WTC11 (cell line): ENCODE measurements around the gene CAMK2D. TPM values are rescaled to one million over a fixed set of nuclear protein-coding genes. Genes with fewer than 3 reads are reported as not detected.

Experiments
- ATAC-seq: fragments of 200-7000 bp; cut with Tn5 transposase; 2 replicates; pipeline ENCODE4 v1.10.0; 2021; ENCODE audit warnings: mild to moderate bottlenecking, moderate library complexity
- CTCF ChIA-PET: fragments of 300-600 bp; sonication (Branson Sonifier 250); formaldehyde crosslinking; loops from one replicate; lab custom pipeline; 2021; ENCODE audit warnings: antibody characterized with exemption; lab: Charles Lee
- POLR2A ChIA-PET: fragments of 350-600 bp; sonication (Branson Sonifier 250); formaldehyde crosslinking; loops from one replicate; lab custom pipeline; 2021; ENCODE audit warnings: antibody characterized with exemption; lab: Charles Lee
- DNase-seq: peaks from one replicate; pipeline ENCODE4 v3.0.0; 2021; ENCODE audit warnings: low spot score
- H3K27ac Mint-ChIP-seq: 2 replicates; pipeline ENCODE4 v1.8.0; 2021; ENCODE audit warnings: mixed read lengths
- H3K27me3 Mint-ChIP-seq: 2 replicates; pipeline ENCODE4 v1.8.0; 2021; ENCODE audit warnings: low read depth, mild to moderate bottlenecking, moderate library complexity, mixed read lengths
- H3K36me3 Mint-ChIP-seq: 2 replicates; pipeline ENCODE4 v1.8.0; 2021; ENCODE audit warnings: mixed read lengths
- H3K4me1 Mint-ChIP-seq: 2 replicates; pipeline ENCODE4 v1.8.0; 2022; ENCODE audit warnings: mixed read lengths
- H3K4me3 Mint-ChIP-seq: 2 replicates; pipeline ENCODE4 v1.8.0; 2021; ENCODE audit warnings: mild to moderate bottlenecking, moderate library complexity, mixed read lengths
- H3K9me3 Mint-ChIP-seq: 2 replicates; pipeline ENCODE4 v1.8.0; 2021; ENCODE audit warnings: mixed read lengths
- ATF6 ChIP-seq: sonication (generic); formaldehyde crosslinking; IDR thresholded peaks from 2 replicates; pipeline ENCODE4 v1.8.1; 2023; ENCODE audit warnings: mild to moderate bottlenecking, missing genetic modification reagents
- CBFB ChIP-seq: sonication (generic); formaldehyde crosslinking; IDR thresholded peaks from 2 replicates; pipeline ENCODE4 v1.8.1; 2022; ENCODE audit warnings: mild to moderate bottlenecking, low read depth, missing genetic modification reagents
- FOXP4 ChIP-seq: sonication (generic); formaldehyde crosslinking; IDR thresholded peaks from 2 replicates; pipeline ENCODE4 v1.8.0; 2022; ENCODE audit warnings: mild to moderate bottlenecking, missing genetic modification reagents
- GABPB1 ChIP-seq: sonication (generic); formaldehyde crosslinking; IDR thresholded peaks from 2 replicates; pipeline ENCODE4 v1.8.1; 2023; ENCODE audit warnings: mild to moderate bottlenecking, missing genetic modification reagents
- GTF2I ChIP-seq: fragments of 250-450 bp; sonication (Bioruptor Pico); conservative IDR thresholded peaks from 2 replicates; pipeline ENCODE4 v1.4.0; 2021; ENCODE audit warnings: mild to moderate bottlenecking
- JUN ChIP-seq: sonication (generic); formaldehyde crosslinking; IDR thresholded peaks from 2 replicates; pipeline ENCODE4 v1.8.0; 2023; ENCODE audit warnings: mild to moderate bottlenecking, missing genetic modification reagents
- KAT7 ChIP-seq: sonication (generic); formaldehyde crosslinking; IDR thresholded peaks from 2 replicates; pipeline ENCODE4 v1.8.1; 2023; ENCODE audit warnings: missing genetic modification reagents, mild to moderate bottlenecking, borderline replicate concordance
- NR2C2 ChIP-seq: sonication (generic); formaldehyde crosslinking; IDR thresholded peaks from 2 replicates; pipeline ENCODE4 v1.8.0; 2022; ENCODE audit warnings: mild to moderate bottlenecking, missing genetic modification reagents
- OVOL2 ChIP-seq: fragments of 250-450 bp; sonication (Bioruptor Pico); IDR thresholded peaks from 2 replicates; pipeline ENCODE4 v1.9.0; 2021; ENCODE audit warnings: mild to moderate bottlenecking, borderline replicate concordance
- RORB ChIP-seq: fragments of 250-450 bp; sonication (Bioruptor Pico); IDR thresholded peaks from 2 replicates; pipeline ENCODE4 v1.9.0; 2021; ENCODE audit warnings: mild to moderate bottlenecking
- ZNF121 ChIP-seq: sonication (generic); formaldehyde crosslinking; IDR thresholded peaks from 2 replicates; pipeline ENCODE4 v1.8.0; 2023; ENCODE audit warnings: missing genetic modification reagents
- ZNF138 ChIP-seq: sonication (generic); formaldehyde crosslinking; conservative IDR thresholded peaks from 2 replicates; pipeline ENCODE4 v1.8.1; 2022; ENCODE audit warnings: mild to moderate bottlenecking, moderate library complexity, missing genetic modification reagents
- total RNA-seq: library from RNA; stranded (reverse); gene quantifications from 3 replicates; pipeline ENCODE4 v1.2.3, GENCODE V29; 2021
- TF ChIP-seq, protein P1 (sequence below): sonication (generic); formaldehyde crosslinking; conservative IDR thresholded peaks from 2 replicates; pipeline ENCODE4 v1.8.1; 2023; ENCODE audit warnings: mild to moderate bottlenecking, low read depth, missing genetic modification reagents, moderate library complexity
- TF ChIP-seq, protein P2 (sequence below): sonication (generic); formaldehyde crosslinking; IDR thresholded peaks from 2 replicates; pipeline ENCODE4 v1.8.1; 2022; ENCODE audit warnings: low read depth, mild to moderate bottlenecking, moderate library complexity, missing genetic modification reagents, borderline replicate concordance
- TF ChIP-seq, protein P3 (sequence below): fragments of 250-450 bp; sonication (Bioruptor Pico); IDR thresholded peaks from 2 replicates; pipeline ENCODE4 v1.9.0; 2021; ENCODE audit warnings: mild to moderate bottlenecking
- TF ChIP-seq, protein P4 (sequence below): sonication (generic); formaldehyde crosslinking; IDR thresholded peaks from 2 replicates; pipeline ENCODE4 v1.8.1; 2023; ENCODE audit warnings: mild to moderate bottlenecking, missing genetic modification reagents, moderate library complexity

CAMK2D gene
- total RNA-seq, 1 experiment from 2014 or later = 16.5 TPM

DNA sequence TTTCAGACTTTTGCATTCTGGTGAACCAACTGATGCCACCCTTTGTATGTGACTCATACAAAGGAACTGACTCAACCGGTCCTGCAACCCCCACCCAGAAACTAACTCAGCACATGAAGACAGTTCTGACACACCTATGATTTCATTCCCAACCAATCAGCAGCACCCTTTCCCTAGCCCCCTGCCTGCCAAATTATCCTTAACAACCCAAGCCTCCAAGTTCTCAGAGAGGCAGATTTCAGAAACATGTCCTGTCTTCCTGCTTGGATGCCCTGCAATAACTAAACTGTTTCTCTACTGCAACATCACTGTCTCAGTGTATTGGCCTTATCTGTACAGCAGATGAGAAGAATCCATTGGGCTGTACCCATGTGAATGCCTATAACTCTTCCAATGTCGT, 284.7 kb downstream of the CAMK2D start (continued):
- TF ChIP-seq, protein P1, sequence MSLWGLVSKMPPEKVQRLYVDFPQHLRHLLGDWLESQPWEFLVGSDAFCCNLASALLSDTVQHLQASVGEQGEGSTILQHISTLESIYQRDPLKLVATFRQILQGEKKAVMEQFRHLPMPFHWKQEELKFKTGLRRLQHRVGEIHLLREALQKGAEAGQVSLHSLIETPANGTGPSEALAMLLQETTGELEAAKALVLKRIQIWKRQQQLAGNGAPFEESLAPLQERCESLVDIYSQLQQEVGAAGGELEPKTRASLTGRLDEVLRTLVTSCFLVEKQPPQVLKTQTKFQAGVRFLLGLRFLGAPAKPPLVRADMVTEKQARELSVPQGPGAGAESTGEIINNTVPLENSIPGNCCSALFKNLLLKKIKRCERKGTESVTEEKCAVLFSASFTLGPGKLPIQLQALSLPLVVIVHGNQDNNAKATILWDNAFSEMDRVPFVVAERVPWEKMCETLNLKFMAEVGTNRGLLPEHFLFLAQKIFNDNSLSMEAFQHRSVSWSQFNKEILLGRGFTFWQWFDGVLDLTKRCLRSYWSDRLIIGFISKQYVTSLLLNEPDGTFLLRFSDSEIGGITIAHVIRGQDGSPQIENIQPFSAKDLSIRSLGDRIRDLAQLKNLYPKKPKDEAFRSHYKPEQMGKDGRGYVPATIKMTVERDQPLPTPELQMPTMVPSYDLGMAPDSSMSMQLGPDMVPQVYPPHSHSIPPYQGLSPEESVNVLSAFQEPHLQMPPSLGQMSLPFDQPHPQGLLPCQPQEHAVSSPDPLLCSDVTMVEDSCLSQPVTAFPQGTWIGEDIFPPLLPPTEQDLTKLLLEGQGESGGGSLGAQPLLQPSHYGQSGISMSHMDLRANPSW = no peak
- TF ChIP-seq OVOL2 (CRISPR knock-in tag) (no peak), CBFB (CRISPR knock-in tag) (no peak), RORB (no peak), KAT7 (CRISPR knock-in tag) (no peak), JUN (CRISPR knock-in tag) (no peak), FOXP4 (CRISPR knock-in tag) (no peak), NR2C2 (CRISPR knock-in tag) (no peak)
- TF ChIP-seq, protein P2, sequence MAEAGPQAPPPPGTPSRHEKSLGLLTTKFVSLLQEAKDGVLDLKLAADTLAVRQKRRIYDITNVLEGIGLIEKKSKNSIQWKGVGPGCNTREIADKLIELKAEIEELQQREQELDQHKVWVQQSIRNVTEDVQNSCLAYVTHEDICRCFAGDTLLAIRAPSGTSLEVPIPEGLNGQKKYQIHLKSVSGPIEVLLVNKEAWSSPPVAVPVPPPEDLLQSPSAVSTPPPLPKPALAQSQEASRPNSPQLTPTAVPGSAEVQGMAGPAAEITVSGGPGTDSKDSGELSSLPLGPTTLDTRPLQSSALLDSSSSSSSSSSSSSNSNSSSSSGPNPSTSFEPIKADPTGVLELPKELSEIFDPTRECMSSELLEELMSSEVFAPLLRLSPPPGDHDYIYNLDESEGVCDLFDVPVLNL (CRISPR knock-in tag) = no peak
- TF ChIP-seq, protein P3, sequence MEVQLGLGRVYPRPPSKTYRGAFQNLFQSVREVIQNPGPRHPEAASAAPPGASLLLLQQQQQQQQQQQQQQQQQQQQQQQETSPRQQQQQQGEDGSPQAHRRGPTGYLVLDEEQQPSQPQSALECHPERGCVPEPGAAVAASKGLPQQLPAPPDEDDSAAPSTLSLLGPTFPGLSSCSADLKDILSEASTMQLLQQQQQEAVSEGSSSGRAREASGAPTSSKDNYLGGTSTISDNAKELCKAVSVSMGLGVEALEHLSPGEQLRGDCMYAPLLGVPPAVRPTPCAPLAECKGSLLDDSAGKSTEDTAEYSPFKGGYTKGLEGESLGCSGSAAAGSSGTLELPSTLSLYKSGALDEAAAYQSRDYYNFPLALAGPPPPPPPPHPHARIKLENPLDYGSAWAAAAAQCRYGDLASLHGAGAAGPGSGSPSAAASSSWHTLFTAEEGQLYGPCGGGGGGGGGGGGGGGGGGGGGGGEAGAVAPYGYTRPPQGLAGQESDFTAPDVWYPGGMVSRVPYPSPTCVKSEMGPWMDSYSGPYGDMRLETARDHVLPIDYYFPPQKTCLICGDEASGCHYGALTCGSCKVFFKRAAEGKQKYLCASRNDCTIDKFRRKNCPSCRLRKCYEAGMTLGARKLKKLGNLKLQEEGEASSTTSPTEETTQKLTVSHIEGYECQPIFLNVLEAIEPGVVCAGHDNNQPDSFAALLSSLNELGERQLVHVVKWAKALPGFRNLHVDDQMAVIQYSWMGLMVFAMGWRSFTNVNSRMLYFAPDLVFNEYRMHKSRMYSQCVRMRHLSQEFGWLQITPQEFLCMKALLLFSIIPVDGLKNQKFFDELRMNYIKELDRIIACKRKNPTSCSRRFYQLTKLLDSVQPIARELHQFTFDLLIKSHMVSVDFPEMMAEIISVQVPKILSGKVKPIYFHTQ (CRISPR knock-in tag) = no peak
- TF ChIP-seq, all 79 proteins: peak for 0

DNA sequence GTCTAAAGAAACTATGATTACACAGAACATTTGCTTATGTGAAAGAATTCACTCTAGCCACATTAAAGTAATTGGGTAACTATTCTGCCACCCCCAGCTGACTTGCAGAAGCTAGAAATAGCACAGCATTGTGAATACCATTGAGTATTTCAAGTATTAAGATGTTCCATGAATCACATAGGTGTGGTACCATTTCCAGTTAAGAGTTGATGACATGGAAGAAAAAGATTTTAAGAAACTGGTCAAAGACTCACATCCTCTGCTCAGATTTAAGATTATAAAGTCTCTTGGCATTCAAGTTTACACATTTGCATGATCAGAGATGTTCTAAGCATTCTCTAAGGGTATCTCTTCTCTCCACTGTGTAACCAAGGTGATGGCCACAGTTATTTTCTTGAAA, 287.5 kb downstream of the CAMK2D start:
- ATAC-seq (no peak), DNase-seq (no peak)
- no peak for TF ChIP-seq ZNF121 (CRISPR knock-in tag)
- no peak for TF ChIP-seq GTF2I (CRISPR knock-in tag)
- TF ChIP-seq ATF6 = no peak
- no peak for TF ChIP-seq ZNF138 (CRISPR knock-in tag)
- no peak for TF ChIP-seq GABPB1 (CRISPR knock-in tag)
- no peak for TF ChIP-seq RORB
- TF ChIP-seq, protein P4, sequence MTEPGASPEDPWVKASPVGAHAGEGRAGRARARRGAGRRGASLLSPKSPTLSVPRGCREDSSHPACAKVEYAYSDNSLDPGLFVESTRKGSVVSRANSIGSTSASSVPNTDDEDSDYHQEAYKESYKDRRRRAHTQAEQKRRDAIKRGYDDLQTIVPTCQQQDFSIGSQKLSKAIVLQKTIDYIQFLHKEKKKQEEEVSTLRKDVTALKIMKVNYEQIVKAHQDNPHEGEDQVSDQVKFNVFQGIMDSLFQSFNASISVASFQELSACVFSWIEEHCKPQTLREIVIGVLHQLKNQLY (CRISPR knock-in tag) = no peak
- ChIA-PET POLR2A (no interaction called here), CTCF (no interaction called here)
- Mint-ChIP-seq H3K9me3 (peaks cover 21% of the 10 kb centered on the region), H3K4me3 (no peak overlapping the region), H3K36me3 (peaks cover 15% of the 10 kb centered on the region), H3K27me3 (no peaks in the 10 kb centered on the region; the same call in 1 of the 2 replicates), H3K4me1 (peaks cover 19% of the 10 kb centered on the region), H3K27ac (no peak overlapping the region)
